CD14-positive monocyte (primary cell): Measurements from ENCODE around the gene NEGR1. TPM values are rescaled to one million over a fixed set of nuclear protein-coding genes. Genes with fewer than 3 reads are reported as not detected.

Source experiments
- DNase-seq, 3 donors: peaks; one replicate each; pipeline ENCODE4 v3.0.0-alpha.2; 2011 to 2022
- H2AFZ ChIP-seq: 2 replicates; pipeline ENCODE4 v1.6.0; 2012; ENCODE audit warnings: mild to moderate bottlenecking, low read depth, low read length, inconsistent platforms; ENCODE audit not compliant: insufficient read depth, poor library complexity, severe bottlenecking
- H3K27ac ChIP-seq, 2 donors: 1 replicate in 1 of 2; 2 replicates in 1 of 2; pipeline ENCODE4 v1.5.1; 2012 to 2013; ENCODE audit warnings: low read length in 2 of 2, control low read depth in 1 of 2, inconsistent platforms in 1 of 2, low read depth in 1 of 2, mild to moderate bottlenecking in 1 of 2
- H3K27me3 ChIP-seq, 2 donors: one replicate each; pipeline versions ENCODE4 v1.6.0 to v1.6.1; 2011 to 2013; ENCODE audit warnings: low read length in 2 of 2; ENCODE audit not compliant: control insufficient read depth in 2 of 2, insufficient read depth in 2 of 2
- H3K36me3 ChIP-seq, 2 donors: replicated peaks in 1 of 2; 1 replicate in 1 of 2; 2 replicates in 1 of 2; pipeline versions ENCODE4 v1.5.1 to v1.6.1; 2012 to 2013; ENCODE audit warnings: low read length in 2 of 2, control low read depth in 1 of 2, inconsistent platforms in 1 of 2, mild to moderate bottlenecking in 1 of 2; ENCODE audit not compliant: insufficient read depth in 2 of 2, control insufficient read depth in 1 of 2
- H3K4me1 ChIP-seq, 2 donors: 1 replicate in 1 of 2; 2 replicates in 1 of 2; pipeline versions ENCODE4 v1.5.1 to v1.6.1; 2012 to 2013; ENCODE audit warnings: low read length in 2 of 2, control low read depth in 1 of 2, inconsistent platforms in 1 of 2, mild to moderate bottlenecking in 1 of 2, moderate library complexity in 1 of 2; ENCODE audit not compliant: insufficient read depth in 2 of 2, control insufficient read depth in 1 of 2
- H3K4me2 ChIP-seq: replicated peaks from 2 replicates; pipeline ENCODE3; 2012; ENCODE audit warnings: low read length, moderate library complexity, mild to moderate bottlenecking; ENCODE audit not compliant: poor library complexity, severe bottlenecking; ENCODE audit errors: extremely low read depth
- H3K4me3 ChIP-seq, 3 experiments: fragments of 200-600 bp in 1 of 3; sonication (generic) in 1 of 3; replicated peaks in 1 of 3; 1 replicate in 2 of 3; 2 replicates in 1 of 3; pipeline ENCODE4 v1.5.1; 2011 to 2013; ENCODE audit warnings: low read length in 3 of 3, mild to moderate bottlenecking in 3 of 3, control low read depth in 2 of 3, low read depth in 2 of 3, inconsistent platforms in 1 of 3, moderate library complexity in 1 of 3
- H3K79me2 ChIP-seq: 2 replicates; pipeline ENCODE4 v1.6.0; 2012; ENCODE audit warnings: mild to moderate bottlenecking, control low read depth, inconsistent platforms, low read length, moderate library complexity; ENCODE audit not compliant: insufficient read depth
- H3K9ac ChIP-seq: 2 replicates; pipeline ENCODE4 v1.6.0; 2017; ENCODE audit warnings: low read length, mild to moderate bottlenecking; ENCODE audit not compliant: insufficient read depth, poor library complexity, severe bottlenecking
- H3K9me3 ChIP-seq, 2 donors: replicated peaks in 1 of 2; 1 replicate in 1 of 2; 2 replicates in 1 of 2; pipeline versions ENCODE4 v1.5.1 to v1.6.1; 2012 to 2013; ENCODE audit warnings: low read length in 2 of 2, control low read depth in 1 of 2; ENCODE audit not compliant: control insufficient read depth in 1 of 2, insufficient read depth in 1 of 2
- H4K20me1 ChIP-seq: 2 replicates; pipeline ENCODE4 v1.6.0; 2012; ENCODE audit warnings: mild to moderate bottlenecking, low read length, control low read depth, moderate library complexity; ENCODE audit not compliant: insufficient read depth
- H3K27ac Mint-ChIP-seq, 7 donors: one replicate each; pipeline ENCODE4 v1.8.0; 2020; ENCODE audit warnings: mild to moderate bottlenecking in 7 of 7, mixed read lengths in 7 of 7, moderate library complexity in 6 of 7, inconsistent platforms in 2 of 7
- H3K27me3 Mint-ChIP-seq, 3 donors: one replicate each; pipeline ENCODE4 v1.8.0; 2021 to 2022; ENCODE audit warnings: low read depth in 3 of 3, mild to moderate bottlenecking in 3 of 3, mixed read lengths in 3 of 3, moderate library complexity in 3 of 3, inconsistent platforms in 1 of 3
- H3K36me3 Mint-ChIP-seq, 2 donors: one replicate each; pipeline ENCODE4 v1.8.0; 2020; ENCODE audit warnings: mixed read lengths in 2 of 2, inconsistent platforms in 1 of 2, mild to moderate bottlenecking in 1 of 2
- H3K4me1 Mint-ChIP-seq: one replicate; pipeline ENCODE4 v1.8.0; 2020; ENCODE audit warnings: mild to moderate bottlenecking, mixed read lengths
- H3K4me3 Mint-ChIP-seq, 2 donors: one replicate each; pipeline ENCODE4 v1.8.0; 2020; ENCODE audit warnings: mild to moderate bottlenecking in 2 of 2, mixed read lengths in 2 of 2, moderate library complexity in 1 of 2
- H3K9me3 Mint-ChIP-seq, 7 donors: one replicate each; pipeline ENCODE4 v1.8.0; 2020 to 2022; ENCODE audit warnings: mixed read lengths in 7 of 7, mild to moderate bottlenecking in 6 of 7, moderate library complexity in 6 of 7, inconsistent platforms in 2 of 7
- CTCF ChIP-seq: fragments of 200-600 bp; IDR thresholded peaks from one replicate; pipeline ENCODE4 v1.8.0; 2022; ENCODE audit warnings: antibody characterized with exemption, mild to moderate bottlenecking
- WGBS: methylation state at CpG from one replicate; pipeline ENCODE4 v1.1.5; 2013; ENCODE audit warnings: missing lambda C conversion rate; ENCODE audit not compliant: insufficient coverage; 5-methylcytosine and 5-hydroxymethylcytosine counted together
- intact Hi-C, 2 donors: fragments of 100-400 bp; cut with micrococcal nuclease; formaldehyde crosslinking; loops; one replicate each; pipeline versions ENCODE4 v1.15.0 to v1.15.1; 2023
- polyA plus RNA-seq, 3 donors: library from polyadenylated mRNA; depleted of rRNA in 1 of 3; unstranded in 2 of 3; stranded (reverse) in 1 of 3; fragments of 300-500 nt in 2 of 3; fragments of >200 nt in 1 of 3; fragmentation: Illumina TruSeq in 2 of 3; gene quantifications; 1 replicate in 2 of 3; 2 replicates in 1 of 3; pipeline ENCODE4 v1.2.3, GENCODE V29; 2012 to 2021

The NEGR1 gene
- polyA plus RNA-seq, 3 donors = 0.03 to 0.15 (median 0.13) TPM

- Histone ChIP-seq H3K4me1 (no peaks in the 10 kb centered on the region), H3K4me2 (no peak overlapping the region), H3K27me3 (no peaks in the 10 kb centered on the region), H2AFZ (no peak overlapping the region), H4K20me1 (no peaks in the 10 kb centered on the region), H3K9me3 (no peaks in the 10 kb centered on the region), H3K79me2 (no peaks in the 10 kb centered on the region), H3K4me3 (no peak overlapping the region), H3K9ac (no peak overlapping the region), H3K27ac (no peak overlapping the region), H3K36me3 (no peaks in the 10 kb centered on the region)
- Mint-ChIP-seq H3K27me3 (peaks cover 0 to 1% (median 0%) of the 10 kb centered on the region in 3 donors), H3K36me3 (no peaks in the 10 kb centered on the region), H3K9me3 (no peaks in the 10 kb centered on the region), H3K27ac (no peak overlapping the region), H3K4me1 (peaks cover 8% of the 10 kb centered on the region), H3K4me3 (no peak overlapping the region)
- no peak for DNase-seq
- no peak for TF ChIP-seq CTCF
- no CpG with 5 or more reads among the region's 2 CpGs for WGBS
- intact Hi-C loops = no loop called here
Measured at GRCh38 chr1:71836904-71837303, 445.4 kb downstream of the NEGR1 start.

- Mint-ChIP-seq H3K4me3 (no peak overlapping the region), H3K9me3 (no peaks in the 10 kb centered on the region), H3K4me1 (peaks cover 8% of the 10 kb centered on the region), H3K27me3 (peaks cover 0 to 1% (median 0%) of the 10 kb centered on the region in 3 donors), H3K36me3 (no peaks in the 10 kb centered on the region), H3K27ac (no peak overlapping the region)
- intact Hi-C loops = no loop called here
- Histone ChIP-seq H3K36me3 (no peaks in the 10 kb centered on the region), H3K79me2 (no peaks in the 10 kb centered on the region), H3K9me3 (no peaks in the 10 kb centered on the region), H3K27me3 (no peaks in the 10 kb centered on the region), H4K20me1 (no peaks in the 10 kb centered on the region), H2AFZ (no peak overlapping the region), H3K4me2 (no peak overlapping the region), H3K9ac (no peak overlapping the region), H3K4me3 (no peak overlapping the region), H3K4me1 (no peaks in the 10 kb centered on the region), H3K27ac (no peak overlapping the region)
- no peak for TF ChIP-seq CTCF
- no peak for DNase-seq
Measured at GRCh38 chr1:71835442-71835813, 446.9 kb downstream of the NEGR1 start.
